Neural progenitor cell (in vitro differentiated cells): ENCODE data around the gene FBXL5. TPM values are rescaled to one million over a fixed set of nuclear protein-coding genes. Genes with fewer than 3 reads are reported as not detected.

Source experiments
- DNase-seq: peaks from one replicate; pipeline ENCODE4 v3.0.0-alpha.2; 2016; ENCODE audit warnings: low spot score
- H2AFZ ChIP-seq: fragments of 200-600 bp; sonication (generic); replicated peaks from 2 replicates; pipeline ENCODE4 v1.6.1; 2016; ENCODE audit warnings: antibody characterized with exemption
- H3F3A ChIP-seq: fragments of 200-600 bp; sonication (generic); 2 replicates; pipeline ENCODE4 v1.6.1; 2016; ENCODE audit warnings: antibody characterized with exemption, low read depth
- H3K27ac ChIP-seq: fragments of 200-600 bp; sonication (generic); 2 replicates; pipeline ENCODE4 v1.5.1; 2016; ENCODE audit warnings: mild to moderate bottlenecking
- H3K27me3 ChIP-seq: fragments of 200-600 bp; sonication (generic); 2 replicates; pipeline ENCODE4 v1.6.1; 2016; ENCODE audit warnings: mild to moderate bottlenecking, moderate library complexity
- H3K36me3 ChIP-seq: fragments of 200-600 bp; sonication (generic); 2 replicates; pipeline ENCODE4 v1.5.1; 2016
- H3K4me1 ChIP-seq: fragments of 200-600 bp; sonication (generic); 2 replicates; pipeline ENCODE4 v1.6.1; 2016; ENCODE audit warnings: mixed run types
- H3K4me2 ChIP-seq: fragments of 200-600 bp; sonication (generic); 2 replicates; pipeline ENCODE4 v1.6.1; 2016
- H3K4me3 ChIP-seq: fragments of 200-600 bp; sonication (generic); 2 replicates; pipeline ENCODE4 v1.5.1; 2016
- H3K79me2 ChIP-seq: fragments of 200-600 bp; sonication (generic); 2 replicates; pipeline ENCODE4 v1.6.1; 2016; ENCODE audit warnings: low read depth
- H3K9ac ChIP-seq: fragments of 200-600 bp; sonication (generic); 2 replicates; pipeline ENCODE4 v1.6.1; 2016
- H3K9me3 ChIP-seq: fragments of 200-600 bp; sonication (generic); 2 replicates; pipeline ENCODE4 v1.5.1; 2016; ENCODE audit warnings: low read depth
- H4K20me1 ChIP-seq: fragments of 200-600 bp; sonication (generic); 2 replicates; pipeline ENCODE4 v1.6.1; 2016; ENCODE audit warnings: low read depth
- H3K27ac Mint-ChIP-seq: 3 replicates; pipeline ENCODE4 v1.8.0; 2021; ENCODE audit warnings: mixed read lengths
- H3K27me3 Mint-ChIP-seq: 2 replicates; pipeline ENCODE4 v1.8.0; 2022; ENCODE audit warnings: low read depth, mild to moderate bottlenecking, inconsistent platforms, moderate library complexity, mixed read lengths; ENCODE audit not compliant: insufficient read depth
- H3K36me3 Mint-ChIP-seq: 3 replicates; pipeline ENCODE4 v1.8.0; 2021; ENCODE audit warnings: mixed read lengths
- H3K4me1 Mint-ChIP-seq: 3 replicates; pipeline ENCODE4 v1.8.0; 2021; ENCODE audit warnings: mixed read lengths
- H3K4me3 Mint-ChIP-seq: 3 replicates; pipeline ENCODE4 v1.8.0; 2021; ENCODE audit warnings: mild to moderate bottlenecking, moderate library complexity, mixed read lengths
- H3K9me3 Mint-ChIP-seq: 3 replicates; pipeline ENCODE4 v1.8.0; 2020; ENCODE audit warnings: mixed read lengths
- EZH2 ChIP-seq: fragments of 200-600 bp; sonication (generic); IDR thresholded peaks from 2 replicates; pipeline ENCODE4 v1.6.1; 2017; ENCODE audit warnings: antibody characterized with exemption, mild to moderate bottlenecking, moderate library complexity
- EZH2phosphoT487 ChIP-seq: fragments of 200-600 bp; sonication (generic); IDR thresholded peaks from 2 replicates; pipeline ENCODE4 v1.6.1; 2017; ENCODE audit warnings: antibody characterized with exemption
- total RNA-seq: library from RNA; depleted of rRNA; stranded (reverse); fragments of >200 nt; gene quantifications from 2 replicates; pipeline ENCODE4 v1.2.3, GENCODE V29; 2015; ENCODE audit warnings: low replicate concordance
- TF ChIP-seq, protein P1 (sequence below): fragments of 200-600 bp; sonication (generic); IDR thresholded peaks from 2 replicates; pipeline ENCODE4 v1.5.1; 2017; ENCODE audit warnings: antibody characterized with exemption, mild to moderate bottlenecking

Gene FBXL5
- total RNA-seq, 1 donor from 2014 or later, result 87.9 TPM

DNA sequence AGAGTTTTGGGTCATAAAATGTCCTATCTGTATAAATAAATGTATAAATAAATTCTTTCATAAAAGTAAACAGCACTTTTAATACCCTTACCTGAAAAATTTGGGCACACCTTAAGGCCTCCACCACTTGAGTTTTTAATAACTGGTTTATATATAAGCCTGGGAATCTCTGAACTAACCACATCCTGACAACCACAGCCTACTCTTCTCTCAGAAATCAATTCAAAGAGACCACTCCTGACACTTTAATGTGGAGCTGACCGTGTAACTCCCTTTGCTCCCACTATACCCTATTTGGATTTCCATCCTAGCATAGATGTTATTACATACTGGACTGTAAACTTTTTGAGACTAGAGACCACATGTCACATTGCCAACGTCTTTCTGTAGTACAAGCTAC, 3.5 kb downstream of the FBXL5 start:
- Histone ChIP-seq H4K20me1 (peaks cover 18% of the 10 kb centered on the region), H3K36me3 (no peaks in the 10 kb centered on the region), H3K79me2 (peaks cover 81% of the 10 kb centered on the region), H2AFZ (no peak overlapping the region), H3K4me3 (no peak overlapping the region), H3K4me1 (peaks cover 23% of the 10 kb centered on the region), H3K27me3 (no peaks in the 10 kb centered on the region), H3K4me2 (no peak overlapping the region), H3K9ac (no peak overlapping the region), H3K27ac (no peak overlapping the region), H3F3A (peaks cover 23% of the 10 kb centered on the region), H3K9me3 (no peaks in the 10 kb centered on the region)
- H3K27me3 Mint-ChIP-seq, result peaks cover 2% of the 10 kb centered on the region
- peaks cover 11% of the 10 kb centered on the region for H3K36me3 Mint-ChIP-seq
- no peak for TF ChIP-seq EZH2
- no peak for TF ChIP-seq EZH2phosphoT487
- TF ChIP-seq, protein P1, sequence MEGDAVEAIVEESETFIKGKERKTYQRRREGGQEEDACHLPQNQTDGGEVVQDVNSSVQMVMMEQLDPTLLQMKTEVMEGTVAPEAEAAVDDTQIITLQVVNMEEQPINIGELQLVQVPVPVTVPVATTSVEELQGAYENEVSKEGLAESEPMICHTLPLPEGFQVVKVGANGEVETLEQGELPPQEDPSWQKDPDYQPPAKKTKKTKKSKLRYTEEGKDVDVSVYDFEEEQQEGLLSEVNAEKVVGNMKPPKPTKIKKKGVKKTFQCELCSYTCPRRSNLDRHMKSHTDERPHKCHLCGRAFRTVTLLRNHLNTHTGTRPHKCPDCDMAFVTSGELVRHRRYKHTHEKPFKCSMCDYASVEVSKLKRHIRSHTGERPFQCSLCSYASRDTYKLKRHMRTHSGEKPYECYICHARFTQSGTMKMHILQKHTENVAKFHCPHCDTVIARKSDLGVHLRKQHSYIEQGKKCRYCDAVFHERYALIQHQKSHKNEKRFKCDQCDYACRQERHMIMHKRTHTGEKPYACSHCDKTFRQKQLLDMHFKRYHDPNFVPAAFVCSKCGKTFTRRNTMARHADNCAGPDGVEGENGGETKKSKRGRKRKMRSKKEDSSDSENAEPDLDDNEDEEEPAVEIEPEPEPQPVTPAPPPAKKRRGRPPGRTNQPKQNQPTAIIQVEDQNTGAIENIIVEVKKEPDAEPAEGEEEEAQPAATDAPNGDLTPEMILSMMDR, result no peak
- H3K4me1 Mint-ChIP-seq, result peaks cover 39% of the 10 kb centered on the region
- peak overlapping the region; percentile 12 for H3K4me3 Mint-ChIP-seq
- no peak overlapping the region for H3K27ac Mint-ChIP-seq
- H3K9me3 Mint-ChIP-seq, result peaks cover 4% of the 10 kb centered on the region
- no peak for DNase-seq

DNA sequence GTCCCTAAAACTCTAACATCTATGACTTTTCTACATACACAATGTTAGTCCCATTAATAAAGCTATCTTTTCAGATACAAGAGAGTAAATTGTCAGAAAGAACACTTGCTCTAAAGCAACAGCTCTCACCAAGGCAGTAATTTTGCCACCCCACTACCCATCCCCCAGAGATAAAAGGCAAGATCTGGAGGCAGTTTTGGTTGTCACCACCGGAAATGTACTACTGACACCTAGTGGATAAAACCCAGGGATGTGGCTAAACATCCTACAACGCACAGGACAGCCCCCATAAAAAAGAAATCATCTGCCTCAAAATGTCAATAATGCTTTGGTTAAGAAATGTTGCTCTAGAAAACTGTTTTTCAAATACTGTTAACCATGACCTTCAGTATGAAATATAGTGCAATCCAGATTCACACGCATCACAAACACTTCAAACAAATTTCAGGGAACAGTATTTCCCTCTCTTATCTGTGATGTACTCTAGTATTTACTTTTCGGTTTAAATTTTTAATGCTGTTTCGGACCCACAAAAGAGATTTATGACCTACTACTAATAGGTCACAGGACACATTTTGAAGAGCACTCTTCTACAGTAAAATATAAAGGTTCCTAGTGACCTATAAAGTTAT, 5.1 kb downstream of the FBXL5 start:
- Histone ChIP-seq H3K4me3 (no peak overlapping the region), H4K20me1 (peaks cover 18% of the 10 kb centered on the region), H3K27ac (no peak overlapping the region), H3K36me3 (no peaks in the 10 kb centered on the region), H3K4me2 (peak overlapping the region; percentile 63), H3K79me2 (peaks cover 97% of the 10 kb centered on the region), H2AFZ (no peak overlapping the region), H3K27me3 (no peaks in the 10 kb centered on the region), H3F3A (peaks cover 10% of the 10 kb centered on the region), H3K4me1 (peaks cover 23% of the 10 kb centered on the region), H3K9me3 (no peaks in the 10 kb centered on the region), H3K9ac (no peak overlapping the region)
- peaks cover 4% of the 10 kb centered on the region for H3K9me3 Mint-ChIP-seq
- no peak overlapping the region for H3K27ac Mint-ChIP-seq
- no peak for TF ChIP-seq EZH2
- TF ChIP-seq, protein P1, result peak; percentile 80
- no peak for TF ChIP-seq EZH2phosphoT487
- peaks cover 35% of the 10 kb centered on the region for H3K4me1 Mint-ChIP-seq
- peaks cover 11% of the 10 kb centered on the region for H3K36me3 Mint-ChIP-seq
- DNase-seq, result peak; percentile 72
- H3K4me3 Mint-ChIP-seq, result no peak overlapping the region
- H3K27me3 Mint-ChIP-seq, result no peaks in the 10 kb centered on the region

DNA sequence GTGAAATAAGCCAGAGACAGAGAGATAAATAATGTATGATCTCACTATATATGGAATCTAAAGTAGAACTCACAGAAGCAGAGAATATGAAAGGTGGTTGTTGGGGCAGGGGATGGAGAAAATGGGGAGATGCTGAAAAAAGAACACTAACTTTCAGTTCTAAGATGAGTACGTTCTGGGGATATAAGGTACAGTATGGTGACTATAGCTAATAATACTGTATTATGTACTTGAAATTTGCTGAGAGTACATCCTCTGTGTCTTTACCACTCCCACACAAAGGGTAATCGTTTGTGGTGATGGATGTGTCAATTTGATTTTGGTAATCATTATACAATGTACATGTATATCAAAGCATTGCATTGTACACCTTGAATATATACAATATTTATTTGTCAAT, 6.6 kb downstream of the FBXL5 start:
- no peak overlapping the region for H3K27ac ChIP-seq
- peaks cover 4% of the 10 kb centered on the region for H3K9me3 Mint-ChIP-seq
- H3K9ac ChIP-seq, result no peak overlapping the region
- no peaks in the 10 kb centered on the region for H3K27me3 Mint-ChIP-seq
- TF ChIP-seq EZH2phosphoT487 (no peak), EZH2 (no peak)
- TF ChIP-seq, protein P1, result no peak
- H4K20me1 ChIP-seq, result peaks cover 18% of the 10 kb centered on the region
- no peak for DNase-seq
- no peaks in the 10 kb centered on the region for H3K36me3 ChIP-seq
- peaks cover 18% of the 10 kb centered on the region for H3K4me1 ChIP-seq
- peaks cover 11% of the 10 kb centered on the region for H3K36me3 Mint-ChIP-seq
- no peaks in the 10 kb centered on the region for H3K27me3 ChIP-seq
- H3K4me3 Mint-ChIP-seq, result no peak overlapping the region
- H3K9me3 ChIP-seq, result no peaks in the 10 kb centered on the region
- peaks cover 100% of the 10 kb centered on the region for H3K79me2 ChIP-seq
- no peaks in the 10 kb centered on the region for H3F3A ChIP-seq
- H3K27ac Mint-ChIP-seq, result no peak overlapping the region
- no peak overlapping the region for H2AFZ ChIP-seq
- H3K4me2 ChIP-seq, result no peak overlapping the region
- peaks cover 26% of the 10 kb centered on the region for H3K4me1 Mint-ChIP-seq
- no peak overlapping the region for H3K4me3 ChIP-seq
